ENCODE data around the gene WNT4.

DNA sequence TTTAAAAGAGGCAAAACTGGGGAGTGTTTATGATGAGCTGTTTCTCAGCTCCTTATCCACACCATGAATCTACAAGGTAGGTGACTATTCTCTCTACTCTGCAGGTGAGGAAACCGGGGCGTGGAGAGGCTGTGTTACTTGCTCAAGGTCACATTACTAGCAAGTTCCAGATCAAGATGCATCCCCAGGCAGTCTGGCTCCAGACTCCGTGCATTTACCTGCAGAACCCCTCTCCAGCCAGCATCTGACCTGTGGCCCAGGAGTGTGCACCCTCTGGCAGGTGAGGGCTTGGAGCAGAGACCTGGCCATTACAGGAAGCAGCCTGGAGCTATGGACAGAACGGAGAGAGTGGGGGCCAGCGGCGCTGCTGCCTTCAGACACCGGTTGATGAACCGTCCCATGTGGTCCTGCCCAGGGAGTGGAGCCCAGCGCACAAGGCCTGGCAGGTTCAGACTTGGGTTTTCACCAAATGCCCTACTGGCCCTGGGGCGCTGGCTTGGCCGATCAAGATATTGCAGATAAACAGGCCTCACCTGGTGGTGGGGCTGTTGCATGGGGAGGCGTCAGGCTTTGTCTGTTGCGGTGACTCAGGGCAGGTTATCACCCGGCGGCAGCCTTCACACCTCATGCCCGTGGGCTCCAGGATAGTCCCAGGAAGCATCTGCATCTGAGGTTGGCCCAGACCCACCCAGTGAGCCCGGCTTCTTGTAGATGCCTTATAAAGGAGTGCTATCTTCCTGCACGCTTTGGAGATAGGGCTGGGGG, 29.2 kb upstream of the WNT4 start:
- TF ChIP-seq, protein P1, sequence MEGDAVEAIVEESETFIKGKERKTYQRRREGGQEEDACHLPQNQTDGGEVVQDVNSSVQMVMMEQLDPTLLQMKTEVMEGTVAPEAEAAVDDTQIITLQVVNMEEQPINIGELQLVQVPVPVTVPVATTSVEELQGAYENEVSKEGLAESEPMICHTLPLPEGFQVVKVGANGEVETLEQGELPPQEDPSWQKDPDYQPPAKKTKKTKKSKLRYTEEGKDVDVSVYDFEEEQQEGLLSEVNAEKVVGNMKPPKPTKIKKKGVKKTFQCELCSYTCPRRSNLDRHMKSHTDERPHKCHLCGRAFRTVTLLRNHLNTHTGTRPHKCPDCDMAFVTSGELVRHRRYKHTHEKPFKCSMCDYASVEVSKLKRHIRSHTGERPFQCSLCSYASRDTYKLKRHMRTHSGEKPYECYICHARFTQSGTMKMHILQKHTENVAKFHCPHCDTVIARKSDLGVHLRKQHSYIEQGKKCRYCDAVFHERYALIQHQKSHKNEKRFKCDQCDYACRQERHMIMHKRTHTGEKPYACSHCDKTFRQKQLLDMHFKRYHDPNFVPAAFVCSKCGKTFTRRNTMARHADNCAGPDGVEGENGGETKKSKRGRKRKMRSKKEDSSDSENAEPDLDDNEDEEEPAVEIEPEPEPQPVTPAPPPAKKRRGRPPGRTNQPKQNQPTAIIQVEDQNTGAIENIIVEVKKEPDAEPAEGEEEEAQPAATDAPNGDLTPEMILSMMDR (IDR thresholded peaks at IDR 0.05; ENCODE audit: low read depth, low read length) = no peak
- no peak for TF ChIP-seq EZH2phosphoT487 (IDR thresholded peaks at IDR 0.05; ENCODE audit: low read depth)
